ENCODE data around the gene ANO10. TPM values are rescaled to one million over a fixed set of nuclear protein-coding genes. Genes with fewer than 3 reads are reported as not detected.

The ANO10 gene
- total RNA-seq, 1 donor from 2014 or later: 24.9 TPM

DNA sequence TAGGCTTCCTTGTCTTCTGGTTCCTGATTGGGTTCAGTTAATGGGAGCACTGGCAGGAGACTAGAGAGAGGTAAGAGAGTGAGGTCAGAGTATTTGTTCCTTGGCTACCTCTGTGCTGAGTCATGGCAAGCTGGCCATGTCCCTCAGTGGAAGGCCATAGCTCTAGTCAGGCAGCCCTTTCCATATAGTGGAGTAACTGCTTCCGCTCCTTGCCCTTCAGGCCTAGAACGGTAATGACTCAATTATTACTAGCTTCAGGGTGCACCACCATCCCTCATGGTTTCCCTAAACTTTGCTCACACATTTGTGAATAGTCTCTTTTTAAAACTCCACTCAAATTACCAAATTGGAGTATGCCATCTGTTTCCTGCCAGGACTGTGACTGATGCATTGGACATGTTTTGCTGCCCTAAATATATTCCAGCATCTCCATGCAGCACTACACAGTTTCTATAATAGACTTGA lies 10.5 kb upstream of the ANO10 start:
- H3K9me3 ChIP-seq: no peaks in the 10 kb centered on the region
- H3K4me3 ChIP-seq: no peak overlapping the region
- TF ChIP-seq, protein P1, sequence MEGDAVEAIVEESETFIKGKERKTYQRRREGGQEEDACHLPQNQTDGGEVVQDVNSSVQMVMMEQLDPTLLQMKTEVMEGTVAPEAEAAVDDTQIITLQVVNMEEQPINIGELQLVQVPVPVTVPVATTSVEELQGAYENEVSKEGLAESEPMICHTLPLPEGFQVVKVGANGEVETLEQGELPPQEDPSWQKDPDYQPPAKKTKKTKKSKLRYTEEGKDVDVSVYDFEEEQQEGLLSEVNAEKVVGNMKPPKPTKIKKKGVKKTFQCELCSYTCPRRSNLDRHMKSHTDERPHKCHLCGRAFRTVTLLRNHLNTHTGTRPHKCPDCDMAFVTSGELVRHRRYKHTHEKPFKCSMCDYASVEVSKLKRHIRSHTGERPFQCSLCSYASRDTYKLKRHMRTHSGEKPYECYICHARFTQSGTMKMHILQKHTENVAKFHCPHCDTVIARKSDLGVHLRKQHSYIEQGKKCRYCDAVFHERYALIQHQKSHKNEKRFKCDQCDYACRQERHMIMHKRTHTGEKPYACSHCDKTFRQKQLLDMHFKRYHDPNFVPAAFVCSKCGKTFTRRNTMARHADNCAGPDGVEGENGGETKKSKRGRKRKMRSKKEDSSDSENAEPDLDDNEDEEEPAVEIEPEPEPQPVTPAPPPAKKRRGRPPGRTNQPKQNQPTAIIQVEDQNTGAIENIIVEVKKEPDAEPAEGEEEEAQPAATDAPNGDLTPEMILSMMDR (IDR thresholded peaks at IDR 0.05): no peak
- intact Hi-C loops (cut with DNase I): no loop called here
- no peak for DNase-seq (ENCODE audit: low spot score in 2 of 2)
- peak overlapping the region; percentile 31 to 37 for H3K27ac ChIP-seq
- H3K4me1 ChIP-seq: no peaks in the 10 kb centered on the region
- H3K27me3 ChIP-seq: no peaks in the 10 kb centered on the region
- H3K36me3 ChIP-seq: no peaks in the 10 kb centered on the region

DNA sequence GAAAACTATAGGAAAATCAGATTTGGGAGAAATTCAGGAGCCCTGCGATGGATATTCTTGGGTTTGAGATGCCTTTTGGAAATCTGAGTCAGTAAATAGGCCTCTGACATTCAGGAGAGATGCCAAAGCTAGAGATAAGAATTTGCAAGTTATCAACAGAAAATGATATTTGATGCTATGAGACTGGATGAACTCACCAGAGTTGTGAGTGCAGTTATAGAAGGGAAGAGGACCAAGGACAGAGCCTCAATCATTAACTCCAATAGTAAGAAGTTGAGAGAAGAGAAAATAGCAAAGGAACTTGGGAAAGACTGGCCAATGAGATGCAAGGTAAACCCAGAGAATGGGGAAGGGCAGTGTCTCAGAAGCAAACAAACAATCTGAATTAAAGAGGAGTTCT lies 7.9 kb upstream of the ANO10 start:
- Histone ChIP-seq H3K27ac (no peak overlapping the region), H3K4me1 (no peaks in the 10 kb centered on the region), H3K27me3 (no peaks in the 10 kb centered on the region), H3K36me3 (no peaks in the 10 kb centered on the region), H3K4me3 (no peak overlapping the region), H3K9me3 (no peaks in the 10 kb centered on the region)
- TF ChIP-seq, protein P1 (IDR thresholded peaks at IDR 0.05): no peak
- no peak for DNase-seq (ENCODE audit: low spot score in 2 of 2)
- intact Hi-C loops (cut with DNase I): no loop called here

DNA sequence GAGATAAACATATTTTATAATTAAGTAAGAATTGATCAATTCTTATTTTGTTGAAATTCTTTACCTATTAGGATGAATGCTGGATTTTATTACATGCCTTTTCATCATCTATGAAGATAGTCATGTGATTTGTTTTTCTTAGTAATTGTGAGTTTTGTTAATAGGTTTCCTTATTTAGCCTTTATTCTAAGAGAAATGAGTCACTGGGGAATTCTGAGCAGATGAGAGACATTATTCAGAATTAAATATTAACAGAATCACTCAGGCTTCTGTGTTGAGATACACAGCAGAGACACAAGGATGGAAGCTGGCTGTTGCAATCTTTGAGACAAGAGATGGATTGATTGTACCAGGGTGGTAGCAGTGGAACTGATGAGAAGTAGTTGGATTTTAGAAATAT lies 7.4 kb upstream of the ANO10 start:
- H3K27me3 ChIP-seq: no peaks in the 10 kb centered on the region
- intact Hi-C loops (cut with DNase I): no loop called here
- no peak overlapping the region for H3K27ac ChIP-seq
- no peak overlapping the region for H3K4me3 ChIP-seq
- TF ChIP-seq, protein P1 (IDR thresholded peaks at IDR 0.05): no peak
- no peaks in the 10 kb centered on the region for H3K9me3 ChIP-seq
- DNase-seq (ENCODE audit: low spot score in 2 of 2): no peak
- H3K36me3 ChIP-seq: no peaks in the 10 kb centered on the region
- H3K4me1 ChIP-seq: no peaks in the 10 kb centered on the region

DNA sequence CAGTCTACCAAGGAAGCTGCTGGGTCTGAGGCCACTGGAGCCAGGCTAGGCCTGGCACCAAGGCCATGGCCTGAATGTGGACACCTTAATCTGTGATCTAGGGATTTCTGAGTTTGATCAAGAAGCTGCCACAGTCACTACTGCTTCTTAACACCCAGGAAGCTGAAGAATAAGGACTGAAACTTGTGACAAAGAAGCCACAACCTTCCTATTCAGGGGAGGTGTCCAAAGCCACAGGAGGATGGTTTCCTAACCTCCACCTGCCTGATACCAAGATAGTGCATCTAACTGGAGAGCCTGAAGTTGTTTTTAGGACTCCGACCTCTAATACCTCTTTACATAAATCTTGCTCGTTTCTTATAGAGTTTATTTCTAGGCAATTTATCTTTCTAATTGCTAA lies 5.5 kb upstream of the ANO10 start:
- DNase-seq (ENCODE audit: low spot score in 2 of 2): no peak
- Histone ChIP-seq H3K4me3 (no peak overlapping the region), H3K27ac (no peak overlapping the region), H3K36me3 (no peaks in the 10 kb centered on the region), H3K9me3 (no peaks in the 10 kb centered on the region), H3K4me1 (peaks cover 0 to 4% of the 10 kb centered on the region in 2 donors), H3K27me3 (no peaks in the 10 kb centered on the region)
- TF ChIP-seq, protein P1 (IDR thresholded peaks at IDR 0.05): no peak
- intact Hi-C loops (cut with DNase I): no loop called here

DNA sequence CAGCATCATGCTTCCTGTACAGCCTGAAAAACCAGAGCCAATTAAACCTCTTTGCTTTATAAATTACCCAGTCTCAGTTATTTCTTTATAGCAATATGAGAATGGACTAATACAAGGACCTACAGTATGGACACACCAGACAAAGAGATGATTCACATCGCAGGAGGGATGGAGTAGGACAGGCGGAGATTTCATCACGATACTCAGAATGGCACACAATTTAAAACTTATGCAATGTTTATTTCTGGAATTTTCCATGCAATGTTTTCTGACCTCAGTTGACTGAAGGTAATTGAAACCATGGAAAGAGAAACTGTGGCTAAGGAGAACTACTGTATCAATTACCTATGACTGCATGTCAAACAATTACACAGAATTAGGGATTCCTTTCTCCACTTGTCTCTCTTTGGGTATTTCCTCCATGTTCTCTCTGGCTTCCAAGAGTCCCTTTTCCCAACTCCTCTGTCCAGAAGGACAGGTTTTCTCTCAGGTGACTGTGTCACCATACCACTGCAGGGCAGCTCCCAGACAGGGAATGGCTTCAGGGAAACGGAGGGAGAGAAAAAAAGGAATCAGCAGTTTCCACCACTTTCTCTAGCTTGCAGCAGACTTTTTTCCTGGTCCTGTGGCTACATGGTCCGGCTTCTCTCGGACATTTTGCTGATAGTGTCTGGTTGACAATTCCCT lies 3.0 kb upstream of the ANO10 start:
- intact Hi-C loops (cut with DNase I): loop anchor here (5.0 kb wide), 3 partner anchors 248 to 713 kb away; partner anchors contain the start of gene TCAIM
- Histone ChIP-seq H3K27me3 (no peaks in the 10 kb centered on the region), H3K4me3 (no peak overlapping the region), H3K36me3 (no peaks in the 10 kb centered on the region), H3K9me3 (no peaks in the 10 kb centered on the region), H3K27ac (no peak overlapping the region), H3K4me1 (peaks cover 0 to 8% of the 10 kb centered on the region in 2 donors)
- DNase-seq (ENCODE audit: low spot score in 2 of 2): no peak
- TF ChIP-seq, protein P1 (IDR thresholded peaks at IDR 0.05): no peak
